Skeletal muscle tissue (tissue), 4 donors: ENCODE measurements around the gene VPS41. TPM values are rescaled to one million over a fixed set of nuclear protein-coding genes. Genes with fewer than 3 reads are reported as not detected.

Experiments used
- H3K27ac ChIP-seq: one replicate; pipeline ENCODE4 v1.7.0; 2013; ENCODE audit warnings: mild to moderate bottlenecking, low read depth, low read length, inconsistent platforms
- H3K27me3 ChIP-seq, 3 donors: one replicate each; pipeline ENCODE4 v1.7.0; 2013; ENCODE audit warnings: low read length in 3 of 3; ENCODE audit not compliant: control insufficient read depth in 3 of 3, insufficient read depth in 3 of 3
- H3K36me3 ChIP-seq, 3 donors: one replicate each; pipeline ENCODE4 v1.7.0; 2013; ENCODE audit warnings: low read length in 3 of 3; ENCODE audit not compliant: control insufficient read depth in 3 of 3, insufficient read depth in 3 of 3
- H3K4me1 ChIP-seq, 3 donors: one replicate each; pipeline ENCODE4 v1.7.0; 2013; ENCODE audit warnings: low read length in 3 of 3, mild to moderate bottlenecking in 3 of 3; ENCODE audit not compliant: control insufficient read depth in 3 of 3, insufficient read depth in 3 of 3
- H3K4me3 ChIP-seq, 3 donors: one replicate each; pipeline ENCODE4 v1.7.0; 2013; ENCODE audit warnings: low read length in 3 of 3
- H3K9ac ChIP-seq, 3 donors: one replicate each; pipeline ENCODE4 v1.7.0; 2013; ENCODE audit warnings: low read length in 3 of 3, mild to moderate bottlenecking in 3 of 3, moderate library complexity in 2 of 3, low read depth in 1 of 3
- H3K9me3 ChIP-seq, 3 donors: one replicate each; pipeline ENCODE4 v1.7.0; 2013; ENCODE audit warnings: low read length in 3 of 3; ENCODE audit not compliant: control insufficient read depth in 3 of 3
- total RNA-seq: library from RNA; depleted of rRNA; stranded (reverse); fragments of >200 nt; gene quantifications from one replicate; pipeline ENCODE4 v1.2.3, GENCODE V29; 2014
- donor health status: Osteomylitis.

VPS41 gene
- total RNA-seq, 1 donor from 2014 or later: 35.5 TPM

- no peaks in the 10 kb centered on the region for H3K9me3 ChIP-seq
- H3K9ac ChIP-seq: no peak overlapping the region
- no peaks in the 10 kb centered on the region for H3K4me1 ChIP-seq
- H3K36me3 ChIP-seq: no peaks in the 10 kb centered on the region
- no peak overlapping the region for H3K27ac ChIP-seq
- no peak overlapping the region for H3K4me3 ChIP-seq
- H3K27me3 ChIP-seq: no peaks in the 10 kb centered on the region
Observed at GRCh38 chr7:38886265-38886664, 22.7 kb downstream of the VPS41 start.

- Histone ChIP-seq H3K9ac (no peak overlapping the region), H3K9me3 (no peaks in the 10 kb centered on the region), H3K4me3 (no peak overlapping the region), H3K27ac (no peak overlapping the region), H3K27me3 (no peaks in the 10 kb centered on the region), H3K36me3 (no peaks in the 10 kb centered on the region), H3K4me1 (no peaks in the 10 kb centered on the region)
Observed at GRCh38 chr7:38883706-38884105, 25.3 kb downstream of the VPS41 start.

GRCh38 chr7:38881947-38882684 lies 26.9 kb downstream of the VPS41 start:
- Histone ChIP-seq H3K36me3 (no peaks in the 10 kb centered on the region), H3K27me3 (no peaks in the 10 kb centered on the region), H3K27ac (no peak overlapping the region), H3K4me1 (no peaks in the 10 kb centered on the region), H3K9me3 (no peaks in the 10 kb centered on the region), H3K9ac (no peak overlapping the region), H3K4me3 (no peak overlapping the region)

GRCh38 chr7:38881015-38881414 lies 28.0 kb downstream of the VPS41 start:
- H3K4me1 ChIP-seq: no peaks in the 10 kb centered on the region
- H3K9ac ChIP-seq: no peak overlapping the region
- H3K27ac ChIP-seq: no peak overlapping the region
- H3K27me3 ChIP-seq: no peaks in the 10 kb centered on the region
- H3K4me3 ChIP-seq: no peak overlapping the region
- no peaks in the 10 kb centered on the region for H3K9me3 ChIP-seq
- H3K36me3 ChIP-seq: no peaks in the 10 kb centered on the region

- H3K9ac ChIP-seq: no peak overlapping the region
- no peaks in the 10 kb centered on the region for H3K9me3 ChIP-seq
- H3K4me3 ChIP-seq: no peak overlapping the region
- H3K36me3 ChIP-seq: no peaks in the 10 kb centered on the region
- H3K27ac ChIP-seq: no peak overlapping the region
- H3K27me3 ChIP-seq: no peaks in the 10 kb centered on the region
- no peaks in the 10 kb centered on the region for H3K4me1 ChIP-seq
Observed at GRCh38 chr7:38880454-38880853, 28.5 kb downstream of the VPS41 start.

- no peaks in the 10 kb centered on the region for H3K9me3 ChIP-seq
- no peak overlapping the region for H3K4me3 ChIP-seq
- H3K36me3 ChIP-seq: no peaks in the 10 kb centered on the region
- no peak overlapping the region for H3K27ac ChIP-seq
- H3K9ac ChIP-seq: no peak overlapping the region
- no peaks in the 10 kb centered on the region for H3K4me1 ChIP-seq
- H3K27me3 ChIP-seq: no peaks in the 10 kb centered on the region
Observed at GRCh38 chr7:38880035-38880434, 29.0 kb downstream of the VPS41 start.

- Histone ChIP-seq H3K9me3 (no peaks in the 10 kb centered on the region), H3K4me1 (no peaks in the 10 kb centered on the region), H3K27ac (no peak overlapping the region), H3K36me3 (no peaks in the 10 kb centered on the region), H3K9ac (no peak overlapping the region), H3K27me3 (no peaks in the 10 kb centered on the region), H3K4me3 (no peak overlapping the region)
Observed at GRCh38 chr7:38878694-38879457, 30.1 kb downstream of the VPS41 start.

- H3K9ac ChIP-seq: no peak overlapping the region
- no peaks in the 10 kb centered on the region for H3K4me1 ChIP-seq
- H3K27me3 ChIP-seq: no peaks in the 10 kb centered on the region
- no peaks in the 10 kb centered on the region for H3K9me3 ChIP-seq
- H3K4me3 ChIP-seq: no peak overlapping the region
- H3K36me3 ChIP-seq: peaks cover 0 to under 1% (median 0%) of the 10 kb centered on the region in 3 donors
- no peak overlapping the region for H3K27ac ChIP-seq
Observed at GRCh38 chr7:38873433-38873832, 35.6 kb downstream of the VPS41 start.

GRCh38 chr7:38872202-38872601 lies 36.8 kb downstream of the VPS41 start:
- Histone ChIP-seq H3K27ac (no peak overlapping the region), H3K4me1 (no peaks in the 10 kb centered on the region), H3K36me3 (peaks cover 3 to 11% (median 9%) of the 10 kb centered on the region in 3 donors), H3K9ac (no peak overlapping the region), H3K4me3 (no peak overlapping the region), H3K9me3 (no peaks in the 10 kb centered on the region), H3K27me3 (no peaks in the 10 kb centered on the region)

GRCh38 chr7:38870147-38870546 lies 38.8 kb downstream of the VPS41 start:
- Histone ChIP-seq H3K27me3 (no peaks in the 10 kb centered on the region), H3K4me3 (no peak overlapping the region), H3K27ac (no peak overlapping the region), H3K36me3 (peaks cover 3 to 11% (median 9%) of the 10 kb centered on the region in 3 donors), H3K9ac (no peak overlapping the region), H3K9me3 (no peaks in the 10 kb centered on the region), H3K4me1 (no peaks in the 10 kb centered on the region)
